NCI-H2227 (cell line): ENCODE measurements around the gene ADCYAP1R1.

Experiments used
- DNase-seq: peaks from one replicate; lab custom pipeline; 2025; ENCODE audit not compliant: unreplicated experiment; lab: John Stamatoyannopoulos, UW

ADCYAP1R1 gene

DNA sequence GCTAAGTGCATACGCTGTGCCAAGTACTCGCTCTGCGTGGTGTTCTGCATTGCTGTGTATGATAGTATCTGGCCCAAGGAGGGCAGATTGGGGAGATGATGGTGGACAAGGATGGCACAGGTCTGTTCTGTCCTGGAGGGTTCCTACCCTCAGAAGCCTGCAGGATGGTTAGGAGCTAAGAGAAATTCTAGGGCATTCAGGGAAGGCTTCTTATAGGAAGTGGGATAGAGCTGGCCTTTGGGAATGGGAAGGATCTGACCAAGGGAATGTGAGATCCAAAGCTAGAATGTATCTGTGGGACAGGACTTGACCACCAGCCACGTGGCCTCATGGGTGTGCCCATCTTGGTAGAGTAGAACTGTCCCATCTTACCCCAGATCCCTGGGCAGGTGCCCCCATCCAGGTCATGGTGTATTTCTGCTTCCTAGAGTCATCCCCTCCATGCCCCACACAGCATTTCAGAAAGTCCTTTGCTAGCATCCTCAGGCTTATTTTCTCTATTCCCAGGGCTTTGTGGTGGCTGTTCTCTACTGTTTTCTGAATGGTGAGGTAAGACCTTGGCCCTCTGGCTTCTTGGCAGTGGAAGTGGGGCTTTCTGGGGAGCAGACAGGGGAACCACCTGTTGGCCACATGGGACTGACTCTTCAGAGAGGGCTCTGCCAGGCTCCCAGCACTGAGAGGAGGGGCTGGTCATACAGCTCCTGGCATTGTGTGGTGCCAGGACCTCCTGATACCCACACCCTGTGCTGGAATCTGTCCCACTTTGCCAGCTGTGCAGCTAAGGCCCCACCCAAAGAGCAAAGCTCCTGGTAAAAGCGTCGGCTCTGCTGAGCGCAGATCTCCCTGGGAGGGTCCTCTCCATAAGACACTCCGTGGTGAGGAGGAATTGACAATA, 52.5 kb downstream of the ADCYAP1R1 start:
- no peak for DNase-seq

DNA sequence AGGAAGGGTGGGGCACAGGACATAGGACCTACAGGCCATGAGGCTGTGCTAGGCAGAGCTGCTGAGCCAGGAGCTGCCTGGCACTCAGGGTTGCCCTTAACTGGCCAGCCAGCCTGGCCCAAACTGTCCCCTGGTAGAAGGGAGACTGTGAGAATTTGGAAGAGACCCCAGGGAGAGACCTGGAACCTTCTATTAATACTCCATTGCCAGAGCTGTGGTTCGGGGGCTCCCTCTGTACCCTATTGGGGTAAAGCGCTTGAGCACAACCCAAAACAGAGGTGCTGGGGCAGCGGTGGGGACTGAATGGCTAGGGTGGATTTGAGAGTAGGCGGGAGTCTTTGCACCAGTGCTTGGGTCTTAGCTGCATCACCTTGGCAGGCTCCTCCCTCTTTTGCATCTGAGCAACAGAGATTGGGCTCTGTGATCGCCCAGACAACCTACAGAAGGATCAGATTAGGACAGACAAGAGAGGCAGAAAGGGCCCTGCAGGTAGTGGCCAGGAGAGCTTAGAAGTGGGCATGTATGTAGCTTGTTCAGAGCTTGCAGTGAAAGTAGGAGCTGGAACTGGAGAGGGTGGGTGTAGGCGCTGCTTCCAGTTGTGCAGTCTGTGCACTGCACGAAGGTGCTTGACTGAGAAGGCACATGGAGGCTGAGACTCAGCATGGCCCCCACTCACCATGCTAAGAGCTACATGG, 53.3 kb downstream of the ADCYAP1R1 start:
- no peak for DNase-seq

DNA sequence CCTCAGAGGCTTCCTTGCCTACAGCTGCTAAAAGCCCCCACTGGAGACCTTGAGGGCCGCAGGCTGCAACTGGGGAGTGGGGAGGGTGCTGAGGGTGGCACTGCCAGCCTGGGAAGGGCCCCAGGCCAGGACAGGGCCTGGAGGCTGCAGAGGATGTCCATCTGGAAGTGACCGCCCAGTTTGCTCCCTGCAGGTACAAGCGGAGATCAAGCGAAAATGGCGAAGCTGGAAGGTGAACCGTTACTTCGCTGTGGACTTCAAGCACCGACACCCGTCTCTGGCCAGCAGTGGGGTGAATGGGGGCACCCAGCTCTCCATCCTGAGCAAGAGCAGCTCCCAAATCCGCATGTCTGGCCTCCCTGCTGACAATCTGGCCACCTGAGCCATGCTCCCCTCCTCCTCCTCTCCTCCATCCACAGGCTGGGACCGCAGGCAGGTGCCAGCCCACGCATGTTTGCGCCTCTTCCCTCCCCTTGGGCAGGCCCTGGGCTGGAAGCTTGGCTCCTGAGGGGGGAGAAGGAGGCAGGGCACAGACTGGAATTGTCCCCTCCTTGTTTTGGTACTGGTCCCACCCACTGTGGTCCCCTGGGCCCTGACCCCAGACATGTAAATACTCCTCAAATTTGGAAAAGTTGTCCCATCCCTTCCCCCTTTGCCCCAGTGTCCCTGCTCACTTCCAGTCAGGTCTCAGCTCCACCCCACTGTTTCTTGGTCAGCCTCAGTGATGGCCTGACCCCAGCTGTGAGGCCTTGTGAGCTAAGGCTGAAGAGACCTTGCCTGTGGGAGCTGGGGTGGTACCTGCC, 54.4 kb downstream of the ADCYAP1R1 start:
- DNase-seq, result no peak

DNA sequence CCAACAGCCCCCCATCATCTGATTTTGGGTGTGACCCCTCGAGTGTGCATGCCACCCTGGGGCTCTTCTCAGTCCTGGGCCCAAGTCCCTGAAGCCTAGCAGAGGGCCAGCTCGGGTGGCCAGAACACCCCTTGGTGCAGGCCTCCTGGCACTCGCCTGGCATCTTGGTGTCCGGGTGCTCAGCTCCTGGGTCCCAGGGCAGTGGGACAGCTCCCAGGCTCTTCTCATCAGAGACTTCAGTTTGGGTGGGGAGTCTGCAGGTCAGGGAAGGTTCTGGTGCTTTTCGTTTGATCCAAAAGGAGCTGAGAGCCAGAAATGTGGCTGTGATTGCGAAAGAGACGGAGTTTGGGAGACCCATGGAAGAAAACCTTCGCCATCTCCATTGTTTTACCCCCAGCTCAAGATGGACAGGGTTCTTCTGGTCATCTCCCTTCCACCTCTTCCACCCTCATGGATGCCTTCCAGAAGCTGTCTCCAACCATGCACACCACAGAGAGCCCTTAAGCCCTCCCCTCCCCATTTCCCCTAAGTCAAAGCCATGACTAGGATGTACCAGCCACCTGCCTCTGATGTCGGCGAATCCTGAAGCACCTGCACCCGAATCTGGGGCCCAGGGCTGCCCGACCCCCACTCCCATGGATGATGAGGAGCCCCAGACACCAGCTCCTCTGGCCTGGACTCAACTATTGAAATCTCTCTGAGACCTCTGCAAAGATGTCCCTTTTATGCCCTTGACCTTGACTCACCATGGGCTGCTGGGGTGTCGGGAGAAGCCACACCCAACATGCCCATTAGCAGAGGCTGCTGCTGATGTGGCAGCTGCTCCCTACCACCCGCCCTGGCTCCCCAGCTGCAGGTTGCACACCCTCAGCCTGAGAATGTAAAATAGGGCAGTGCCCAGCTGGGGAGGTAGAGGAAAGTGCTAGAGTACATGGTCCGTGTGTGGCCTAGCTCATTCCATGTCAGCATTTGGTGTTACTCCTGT, 55.3 kb downstream of the ADCYAP1R1 start:
- DNase-seq, result no peak

DNA sequence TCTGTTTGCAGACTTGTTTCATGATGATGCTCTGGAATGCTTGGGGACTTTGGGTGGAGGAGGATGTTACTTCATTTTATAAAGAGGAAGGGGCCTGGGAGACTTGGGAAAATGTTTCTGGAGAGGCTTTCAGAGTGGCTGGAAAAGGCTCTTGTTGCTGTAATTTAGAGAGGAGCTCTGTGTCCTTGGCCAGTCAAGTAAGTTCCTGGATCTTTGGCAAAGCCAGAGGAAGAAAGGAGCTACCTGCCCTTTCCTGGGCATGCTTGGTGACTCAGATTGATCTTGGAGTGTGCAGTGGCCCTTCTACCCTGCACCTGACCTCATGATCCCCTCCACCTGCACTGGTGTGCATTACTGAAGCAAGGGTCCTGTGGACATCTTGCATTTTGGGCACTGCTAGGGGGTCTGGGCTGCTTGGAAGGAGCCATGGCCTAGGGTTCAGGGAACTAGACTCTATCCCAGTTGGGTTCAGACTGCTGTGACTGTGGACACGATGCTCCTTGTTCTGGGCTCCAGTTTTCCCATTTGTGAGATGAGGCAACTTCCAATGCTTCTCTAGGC, 56.1 kb downstream of the ADCYAP1R1 start:
- no peak for DNase-seq

DNA sequence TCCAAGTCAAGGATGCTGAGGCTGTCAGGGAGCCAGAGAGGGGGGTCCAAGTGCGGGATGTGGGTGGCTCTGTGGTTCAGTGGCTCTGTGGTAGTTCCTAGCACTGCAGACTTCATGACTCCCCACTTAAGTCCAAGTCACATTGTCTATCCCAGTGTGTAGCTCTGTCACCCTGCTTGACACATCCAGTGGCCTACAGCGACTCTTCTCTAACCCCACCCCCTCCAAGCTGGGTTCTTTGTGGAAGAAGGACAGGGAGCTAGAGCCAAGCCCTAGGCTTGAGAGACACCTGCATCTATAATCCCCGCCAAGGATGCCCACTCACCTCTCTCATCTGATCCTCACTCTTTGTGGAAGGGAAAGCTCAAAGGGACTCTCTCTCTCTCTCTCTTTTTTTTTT, 57.6 kb downstream of the ADCYAP1R1 start:
- DNase-seq, result no peak

DNA sequence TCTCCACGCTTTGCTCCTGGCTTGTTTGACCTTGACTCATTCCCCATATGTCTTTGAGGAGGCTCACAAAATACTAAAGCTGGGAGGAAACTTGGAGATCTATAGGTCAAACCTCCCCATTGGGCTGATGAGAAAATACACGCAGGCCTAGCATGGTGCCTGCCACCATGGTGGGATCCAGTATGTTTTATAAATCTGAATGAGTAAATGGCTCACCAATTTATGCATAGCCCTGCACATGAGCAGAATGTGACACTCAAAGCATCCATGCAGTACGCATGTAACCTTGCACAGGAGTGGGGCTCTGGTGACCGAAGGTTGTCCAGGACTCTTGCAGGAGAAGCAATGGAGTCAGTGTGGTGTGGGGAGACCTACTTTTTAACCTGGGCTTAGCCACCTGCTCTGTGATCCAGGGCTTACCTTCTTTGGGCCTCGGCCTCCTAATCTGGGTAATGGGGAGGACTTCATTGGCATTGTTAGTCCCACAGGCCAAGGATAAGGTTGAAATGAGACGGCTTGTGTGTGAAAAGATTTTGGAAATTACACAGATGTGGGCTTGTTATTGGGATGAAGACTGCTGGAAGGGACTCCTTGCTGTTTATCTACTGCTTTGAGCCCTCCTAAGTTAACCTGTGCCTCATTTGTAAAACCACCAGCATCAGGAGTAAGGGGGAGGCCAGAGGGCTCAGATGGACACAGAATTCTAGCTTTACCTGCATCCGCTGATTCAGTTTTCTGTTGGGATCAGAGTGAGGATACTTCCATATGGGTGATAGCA, 58.4 kb downstream of the ADCYAP1R1 start:
- DNase-seq, result no peak

DNA sequence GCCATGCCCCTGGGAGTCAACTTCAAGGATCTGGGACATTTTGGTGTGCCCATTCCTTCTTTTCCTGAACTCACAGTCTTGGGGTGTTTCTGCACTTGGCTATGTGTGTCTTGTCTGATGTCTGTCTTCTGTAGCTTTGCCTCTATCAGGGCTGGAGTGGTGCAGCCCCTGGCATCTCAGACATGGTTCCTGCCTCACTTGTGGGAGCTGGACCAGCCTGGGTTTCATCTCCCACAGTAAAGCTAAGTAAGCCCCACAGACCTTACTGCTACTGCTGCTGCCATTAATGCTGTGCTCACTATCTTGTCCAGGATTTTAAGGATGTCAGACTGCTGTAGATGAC, 59.0 kb downstream of the ADCYAP1R1 start:
- no peak for DNase-seq

DNA sequence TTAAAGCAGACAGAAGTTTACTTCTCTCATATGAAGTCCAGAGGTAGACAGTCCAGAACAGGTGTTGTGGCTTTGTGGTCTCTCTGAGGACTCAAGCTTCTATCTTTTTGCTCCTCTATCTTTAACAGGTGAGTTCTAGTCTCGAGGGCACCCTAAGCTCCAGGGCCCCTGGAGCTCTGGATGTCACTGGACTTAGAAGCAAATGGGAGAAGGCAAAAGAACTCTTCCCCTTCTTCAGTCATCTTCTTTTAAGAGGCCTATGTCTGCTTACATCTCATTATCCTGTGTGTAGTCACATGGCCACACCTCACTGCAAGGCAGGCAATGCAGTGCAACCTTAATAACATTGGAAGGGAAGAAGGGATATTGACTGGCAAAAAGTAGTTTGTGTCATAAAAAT, 61.6 kb downstream of the ADCYAP1R1 start:
- DNase-seq, result no peak

DNA sequence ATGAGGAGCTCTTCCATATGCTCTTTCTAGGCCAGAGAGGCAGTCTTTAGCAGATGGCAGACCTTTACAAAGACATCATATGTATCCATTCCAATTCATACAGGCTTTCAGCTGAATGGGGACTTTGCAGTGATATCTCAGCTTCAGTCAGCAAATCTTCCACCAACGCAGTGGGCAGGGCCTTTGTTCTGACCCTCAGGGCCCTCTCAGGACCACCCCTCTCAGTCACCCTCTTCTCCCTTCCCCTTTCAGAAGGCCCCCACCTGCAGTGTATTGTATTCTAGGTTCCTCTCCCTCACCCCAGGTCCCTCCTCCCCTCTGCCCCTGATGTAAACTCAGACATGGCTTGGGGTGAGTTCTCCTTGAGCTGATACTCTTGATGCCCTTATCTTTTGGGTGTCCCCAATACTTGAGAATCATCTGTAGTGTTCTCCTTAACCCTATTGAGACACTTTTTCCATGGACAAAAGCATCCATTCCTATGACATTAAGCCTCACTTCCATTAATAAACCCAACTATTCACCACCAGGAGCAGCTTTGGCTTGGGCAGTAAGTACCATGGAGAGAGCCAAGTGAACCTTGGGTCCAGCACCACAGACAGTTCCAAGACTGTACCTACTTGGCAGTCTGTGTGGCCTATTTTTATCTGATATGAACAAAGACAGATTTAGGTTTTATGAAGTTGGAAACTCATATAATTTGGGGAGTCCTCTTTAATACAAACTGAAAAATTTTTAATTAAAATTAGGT, 62.7 kb downstream of the ADCYAP1R1 start:
- no peak for DNase-seq

DNA sequence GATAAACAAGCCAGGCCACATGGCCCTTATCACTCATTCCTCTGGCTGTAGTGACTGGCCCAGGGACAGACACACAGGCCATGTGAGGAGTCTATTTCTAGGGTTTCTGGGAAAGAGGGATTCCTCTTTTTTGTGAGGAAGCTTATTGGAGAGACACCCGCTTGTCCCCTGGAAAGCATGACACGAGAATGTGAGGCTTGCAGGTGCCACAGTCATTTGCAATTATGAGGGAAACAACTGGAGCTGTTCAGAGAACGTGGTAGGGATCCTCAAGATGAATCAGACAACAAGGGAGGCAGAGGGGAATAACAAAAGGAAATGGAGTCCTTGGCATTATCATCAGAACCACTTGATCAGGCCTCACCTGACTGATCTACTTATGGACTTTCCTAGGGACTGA, 64.5 kb downstream of the ADCYAP1R1 start:
- no peak for DNase-seq

DNA sequence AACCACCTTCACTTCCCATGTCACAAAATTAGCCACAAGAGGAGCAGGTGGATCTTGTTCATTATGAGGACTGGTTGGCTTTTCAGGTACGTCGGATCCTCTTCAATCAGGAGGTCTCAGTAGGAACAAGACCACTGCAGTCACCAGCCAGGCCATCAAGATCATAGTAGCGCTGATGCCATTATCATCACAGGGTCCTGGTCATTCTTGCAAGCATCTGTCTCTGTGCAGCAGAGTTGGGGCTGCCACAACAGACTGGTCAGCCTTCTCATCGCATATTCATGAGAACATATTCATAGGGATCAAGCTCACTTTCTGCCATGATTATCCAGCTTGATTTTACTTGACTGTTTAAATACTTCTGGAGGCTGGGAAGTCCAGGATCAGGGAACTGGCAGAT, 67.1 kb downstream of the ADCYAP1R1 start:
- DNase-seq, result no peak

DNA sequence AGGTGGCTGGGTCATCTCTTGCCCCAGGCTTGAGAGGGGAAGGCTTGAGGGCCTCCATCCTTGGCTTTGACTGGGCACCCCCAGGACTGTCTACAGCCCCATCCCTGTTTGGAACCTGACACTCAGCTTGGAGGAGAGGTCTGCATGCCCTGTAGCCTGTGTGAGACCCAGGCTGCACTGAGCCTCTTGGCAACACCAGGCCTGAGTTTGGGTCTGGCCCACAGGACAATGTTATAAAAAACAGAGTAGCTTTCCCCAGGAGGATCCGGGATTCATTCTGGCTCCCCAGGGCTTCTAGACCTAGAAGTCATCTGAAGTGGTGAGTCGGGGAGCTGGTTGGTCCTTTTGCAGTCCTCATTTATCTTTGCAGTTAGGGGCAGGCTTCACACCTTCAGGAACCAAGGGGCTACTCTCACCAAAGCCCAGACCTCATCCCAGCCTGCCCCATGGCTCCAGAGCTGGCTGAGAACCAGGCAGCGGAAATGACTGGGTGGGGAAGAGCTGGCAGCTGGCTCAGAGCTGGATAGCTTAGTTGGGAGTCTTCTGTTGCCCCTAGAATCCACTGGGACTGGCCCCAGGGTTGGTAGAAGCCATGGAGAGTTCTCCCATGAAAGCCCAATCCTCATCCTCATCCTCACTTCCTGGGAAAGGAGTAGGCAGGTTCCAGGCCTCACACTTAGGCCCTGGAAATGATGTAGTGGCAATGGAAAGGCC, 68.8 kb downstream of the ADCYAP1R1 start:
- DNase-seq, result no peak

DNA sequence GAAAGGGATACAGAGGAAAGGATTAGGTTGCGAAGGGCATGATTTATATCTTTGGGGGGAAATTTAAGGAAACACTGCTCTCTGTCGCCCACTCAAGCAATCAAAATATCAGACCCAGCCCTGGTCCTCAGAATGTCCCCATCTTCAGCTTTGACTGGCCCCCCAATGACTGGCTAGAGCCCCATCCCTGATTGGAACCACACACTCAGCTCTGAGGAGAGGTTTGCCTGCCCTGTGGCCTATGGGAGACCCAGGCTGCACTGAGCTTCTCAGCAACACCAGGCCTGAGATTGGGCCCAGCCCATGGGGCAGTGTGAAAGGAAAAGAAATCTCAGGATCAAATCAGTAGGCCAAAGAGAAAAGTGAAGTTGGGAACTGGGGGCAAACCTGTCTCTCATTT, 69.5 kb downstream of the ADCYAP1R1 start:
- no peak for DNase-seq

DNA sequence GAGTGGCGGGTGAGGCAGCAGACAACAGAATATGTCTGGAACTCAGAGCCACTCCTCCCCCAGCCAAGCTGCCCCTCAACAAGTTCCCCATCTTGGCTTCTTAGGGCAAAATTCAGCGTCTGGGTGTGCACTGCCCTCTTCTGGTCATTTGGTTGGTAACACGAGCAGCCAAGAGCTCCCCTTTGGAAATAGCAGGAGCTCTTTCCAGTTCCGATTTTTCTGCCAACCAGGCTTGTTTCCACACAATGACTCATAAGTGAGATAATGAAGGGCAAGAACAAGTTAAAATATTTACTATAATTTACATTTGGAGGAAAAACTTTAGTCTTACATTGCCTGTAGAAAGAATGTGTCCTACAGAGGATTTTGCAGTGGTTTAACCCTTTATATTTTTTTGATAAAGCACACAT, 70.5 kb downstream of the ADCYAP1R1 start:
- DNase-seq, result peak; percentile 78

DNA sequence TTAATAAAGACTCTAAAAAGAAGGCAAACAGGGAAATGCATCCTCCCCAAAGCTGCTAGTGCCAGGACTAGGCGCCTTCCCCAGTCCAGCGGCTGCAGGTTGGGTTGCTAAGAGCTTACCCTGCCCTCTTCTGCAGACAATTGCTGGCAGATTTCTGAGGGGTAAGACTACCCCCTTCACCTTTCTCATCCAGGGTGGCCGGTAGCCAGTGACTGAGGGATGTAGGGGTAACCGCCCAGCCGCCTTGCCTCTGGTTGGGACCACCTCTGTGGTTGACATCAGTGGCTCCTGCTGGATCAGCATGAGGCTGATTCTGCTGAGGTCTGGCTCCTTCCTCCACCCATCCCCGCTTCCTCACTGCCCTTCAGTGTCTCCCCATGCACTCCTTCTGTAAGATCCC, 71.2 kb downstream of the ADCYAP1R1 start:
- no peak for DNase-seq

DNA sequence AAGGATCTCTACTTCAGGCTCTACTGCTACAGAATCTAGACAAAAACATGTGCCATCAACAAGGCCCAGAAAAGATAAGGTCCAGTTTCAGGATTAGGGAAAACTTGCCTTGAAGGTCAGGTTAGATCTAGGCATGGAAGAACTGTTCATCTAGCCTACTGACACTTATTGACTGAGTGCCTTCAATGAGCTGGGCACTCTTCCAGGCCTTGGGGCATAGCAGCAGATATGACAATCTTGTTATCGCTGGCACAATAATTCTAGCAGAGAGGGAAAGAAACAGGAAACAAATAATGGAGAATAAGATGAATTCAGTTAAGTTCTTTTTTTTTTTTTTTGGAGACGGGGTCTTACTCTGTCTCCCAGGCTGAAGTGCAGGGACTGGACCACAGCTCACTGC, 71.6 kb downstream of the ADCYAP1R1 start:
- DNase-seq, result no peak

DNA sequence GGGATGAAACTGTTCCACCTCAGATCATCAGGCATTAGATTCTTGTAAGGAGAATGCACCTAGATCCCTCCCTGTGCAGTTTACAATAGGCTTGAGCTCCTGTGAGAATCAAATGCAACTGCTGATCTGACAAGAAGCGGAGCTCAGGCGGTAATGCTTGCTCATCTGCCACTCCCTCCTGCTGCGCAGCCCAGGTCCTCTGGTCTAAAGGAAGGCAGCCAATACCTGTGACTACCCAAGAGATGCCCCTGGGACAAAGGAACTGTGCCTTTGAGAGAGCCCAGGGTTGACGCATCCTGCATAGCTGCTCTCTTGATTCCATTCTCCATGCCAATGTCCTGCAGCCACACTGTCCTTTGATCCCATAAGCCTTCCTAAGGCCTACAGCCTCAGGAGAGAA, 73.1 kb downstream of the ADCYAP1R1 start:
- no peak for DNase-seq
